Measurements from ENCODE around the gene NHSL2.

GRCh38 chrX:72020788-72021187, 110.1 kb downstream of the NHSL2 start:
- TF ChIP-seq CTCF (IDR thresholded peaks at IDR 0.05): no peak
- no peak for TF ChIP-seq POLR2AphosphoS5 (IDR thresholded peaks at IDR 0.05)
